Hematopoietic multipotent progenitor cell treated with erythropoietin and hydrocortisone succinate and interleukin-3 and kit ligand, for 4 days (in vitro differentiated cells): ENCODE results near the gene OR4C15.

Experiments
- DNase-seq: peaks from one replicate; pipeline ENCODE4 v3.0.0-alpha.2; 2015

OR4C15 gene

DNA sequence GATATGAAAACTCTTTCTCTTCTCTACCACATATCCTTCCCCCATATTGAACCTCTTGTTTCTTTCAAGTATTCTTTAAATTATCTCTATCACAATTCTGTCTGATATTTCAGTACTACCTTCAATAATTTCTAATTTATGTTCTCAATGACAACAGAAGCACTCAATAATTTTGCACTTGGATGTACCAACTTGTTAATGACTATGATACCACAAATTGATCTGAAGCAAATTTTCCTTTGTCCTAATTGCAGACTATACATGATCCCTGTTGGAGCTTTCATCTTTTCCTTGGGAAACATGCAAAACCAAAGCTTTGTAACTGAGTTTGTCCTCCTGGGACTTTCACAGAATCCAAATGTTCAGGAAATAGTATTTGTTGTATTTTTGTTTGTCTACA is at the start of gene OR4C15:
OR4C15 (plus strand) TSS at position 301 of the 400 bp plus-strand sequence; CDS start at position 301, 0 bp downstream.
- DNase-seq, result no peak

DNA sequence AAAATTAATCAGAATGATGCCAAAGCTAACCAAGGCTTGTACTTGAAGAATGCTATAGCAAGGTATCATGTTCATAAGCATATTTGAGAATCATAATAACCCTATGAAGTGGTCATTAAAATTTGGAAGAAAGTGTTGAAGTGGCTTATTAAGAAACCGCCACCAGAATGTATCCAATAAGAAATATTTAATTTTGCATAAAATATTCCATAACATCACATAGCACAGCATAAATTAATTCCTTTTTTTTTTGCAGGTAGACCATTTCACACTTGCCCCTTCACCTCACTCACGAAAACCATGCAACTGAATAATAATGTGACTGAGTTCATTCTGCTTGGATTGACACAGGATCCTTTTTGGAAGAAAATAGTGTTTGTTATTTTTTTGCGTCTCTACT is 17.6 kb downstream of the OR4C15 start, which contains the start of gene OR4C16:
OR4C16 (plus strand) TSS at position 301 of the 400 bp plus-strand sequence; CDS start at position 301, 0 bp downstream.
- DNase-seq, result no peak

DNA sequence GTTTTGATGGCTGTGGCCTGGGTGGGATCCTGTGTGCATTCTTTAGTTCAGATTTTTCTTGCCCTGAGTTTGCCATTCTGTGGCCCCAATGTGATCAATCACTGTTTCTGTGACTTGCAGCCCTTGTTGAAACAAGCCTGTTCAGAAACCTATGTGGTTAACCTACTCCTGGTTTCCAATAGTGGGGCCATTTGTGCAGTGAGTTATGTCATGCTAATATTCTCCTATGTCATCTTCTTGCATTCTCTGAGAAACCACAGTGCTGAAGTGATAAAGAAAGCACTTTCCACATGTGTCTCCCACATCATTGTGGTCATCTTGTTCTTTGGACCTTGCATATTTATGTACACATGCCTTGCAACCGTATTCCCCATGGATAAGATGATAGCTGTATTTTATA is 18.3 kb downstream of the OR4C15 start:
- DNase-seq, result no peak
